A673 (cell line): ENCODE measurements around the gene ZNF283. TPM values are rescaled to one million over a fixed set of nuclear protein-coding genes. Genes with fewer than 3 reads are reported as not detected.

Source experiments
- BruUV-seq: library from RNA; stranded (reverse); fragments of 400-500 nt; replicated peaks from 2 replicates; lab custom pipeline; 2021; lab: Mats Ljungman, UMichigan
- CTCF ChIA-PET: fragments of 300-600 bp; sonication (Branson Sonifier 250); formaldehyde crosslinking; loops from one replicate; lab custom pipeline; 2022; ENCODE audit warnings: antibody characterized with exemption; lab: Charles Lee
- POLR2A ChIA-PET: fragments of 300-600 bp; sonication (Branson Sonifier 250); formaldehyde crosslinking; loops from one replicate; lab custom pipeline; 2022; ENCODE audit warnings: antibody characterized with exemption; ENCODE audit not compliant: low non-redundant PET; lab: Charles Lee
- DNase-seq: peaks from one replicate; pipeline ENCODE4 v3.0.0-alpha.2; 2015; ENCODE audit warnings: low spot score
- H3K27ac ChIP-seq: fragments of 200-600 bp; sonication (generic); 2 replicates; pipeline ENCODE4 v1.5.1; 2016; ENCODE audit warnings: mixed run types, low read depth, mild to moderate bottlenecking, mixed read lengths, antibody characterized with exemption, low read length; ENCODE audit not compliant: poor library complexity, severe bottlenecking
- H3K27me3 ChIP-seq: fragments of 200-600 bp; sonication (generic); replicated peaks from 2 replicates; pipeline ENCODE4 v1.6.1; 2017; ENCODE audit warnings: mixed run types, low read depth, mild to moderate bottlenecking, mixed read lengths, antibody characterized with exemption, low read length; ENCODE audit not compliant: insufficient read depth, poor library complexity
- H3K36me3 ChIP-seq: fragments of 200-600 bp; sonication (generic); 2 replicates; pipeline ENCODE4 v1.6.1; 2016; ENCODE audit warnings: mixed run types, mild to moderate bottlenecking, mixed read lengths, antibody characterized with exemption, low read length; ENCODE audit not compliant: insufficient read depth, poor library complexity, severe bottlenecking
- H3K4me1 ChIP-seq: fragments of 200-600 bp; sonication (generic); 2 replicates; pipeline ENCODE4 v1.6.1; 2017; ENCODE audit warnings: mixed run types, mild to moderate bottlenecking, mixed read lengths, antibody characterized with exemption, low read length; ENCODE audit not compliant: insufficient read depth, poor library complexity, severe bottlenecking
- H3K4me3 ChIP-seq: fragments of 200-600 bp; sonication (generic); 2 replicates; pipeline ENCODE4 v1.5.1; 2016; ENCODE audit warnings: low read depth, mixed run types, mild to moderate bottlenecking, mixed read lengths, low read length; ENCODE audit not compliant: poor library complexity, severe bottlenecking
- H3K9me3 ChIP-seq: fragments of 200-600 bp; sonication (generic); 2 replicates; pipeline ENCODE4 v1.6.1; 2016; ENCODE audit warnings: mixed run types, low read depth, mild to moderate bottlenecking, mixed read lengths, antibody characterized with exemption, low read length; ENCODE audit not compliant: poor library complexity, severe bottlenecking
- CTCF ChIP-seq: fragments of 300-800, 200-600 bp; sonication (generic); conservative IDR thresholded peaks from 2 replicates; pipeline ENCODE4 v1.5.1; 2017; ENCODE audit warnings: low read depth, mild to moderate bottlenecking, antibody characterized with exemption, low read length, moderate library complexity, mixed read lengths
- EZH2 ChIP-seq: fragments of 200-600 bp; sonication (generic); IDR thresholded peaks from 2 replicates; pipeline ENCODE4 v1.6.1; 2017; ENCODE audit warnings: borderline replicate concordance, low read depth, mild to moderate bottlenecking, mixed read lengths, antibody characterized with exemption, low read length; ENCODE audit not compliant: poor library complexity, severe bottlenecking
- intact Hi-C: fragments of 100-400 bp; cut with micrococcal nuclease; formaldehyde crosslinking; loops from one replicate; pipeline ENCODE4 v1.10.0; 2022; ENCODE audit not compliant: unreplicated experiment
- total RNA-seq: library from RNA; stranded (reverse); gene quantifications from 2 replicates; pipeline ENCODE4 v1.2.3, GENCODE V29; 2021

The ZNF283 gene
- total RNA-seq, 1 experiment from 2014 or later, result 9.4 TPM

- peaks cover 31% of the 10 kb centered on the region for H3K9me3 ChIP-seq
- no peaks in the 10 kb centered on the region for H3K4me1 ChIP-seq
- BruUV-seq, result no TSS peak
- TF ChIP-seq CTCF, result no peak
- TF ChIP-seq EZH2, result no peak
- H3K36me3 ChIP-seq, result peaks cover 49% of the 10 kb centered on the region
- H3K27ac ChIP-seq, result no peak overlapping the region
- ChIA-PET POLR2A (no interaction called here), CTCF (no interaction called here)
- no peak overlapping the region for H3K4me3 ChIP-seq
- intact Hi-C loops, result no loop called here
- no peaks in the 10 kb centered on the region for H3K27me3 ChIP-seq
- DNase-seq, result no peak
Observed at GRCh38 chr19:43839139-43839538, 12.0 kb downstream of the ZNF283 start.

- H3K4me3 ChIP-seq, result no peak overlapping the region
- DNase-seq, result no peak
- H3K27ac ChIP-seq, result no peak overlapping the region
- H3K9me3 ChIP-seq, result peaks cover 56% of the 10 kb centered on the region
- H3K27me3 ChIP-seq, result no peaks in the 10 kb centered on the region
- POLR2A ChIA-PET, result no interaction called here
- intact Hi-C loops, result no loop called here
- BruUV-seq, result no TSS peak
- H3K4me1 ChIP-seq, result no peaks in the 10 kb centered on the region
- CTCF ChIA-PET, result no interaction called here
- H3K36me3 ChIP-seq, result peaks cover 50% of the 10 kb centered on the region
- TF ChIP-seq EZH2, result no peak
- no peak for TF ChIP-seq CTCF
Observed at GRCh38 chr19:43842007-43842406, 14.9 kb downstream of the ZNF283 start.

GRCh38 chr19:43847246-43847645 lies 20.1 kb downstream of the ZNF283 start:
- no peak overlapping the region for H3K4me3 ChIP-seq
- H3K27ac ChIP-seq, result no peak overlapping the region
- peaks cover 34% of the 10 kb centered on the region for H3K36me3 ChIP-seq
- ChIA-PET CTCF (no interaction called here), POLR2A (no interaction called here)
- BruUV-seq, result no TSS peak
- H3K9me3 ChIP-seq, result peaks cover 75% of the 10 kb centered on the region
- H3K4me1 ChIP-seq, result no peaks in the 10 kb centered on the region
- DNase-seq, result no peak
- TF ChIP-seq EZH2 (no peak), CTCF (no peak)
- intact Hi-C loops, result no loop called here
- no peaks in the 10 kb centered on the region for H3K27me3 ChIP-seq
